Gastroesophageal sphincter (tissue), 3 donors: ENCODE data around the gene GAP43.

Source experiments
- CTCF ChIP-seq, 4 experiments: fragments of 200-600 bp in 2 of 4; fragments of 450-650 bp in 2 of 4; sonication (generic) in 1 of 4; IDR thresholded peaks; one replicate each; pipeline ENCODE4 v1.5.1; 2017 to 2019; ENCODE audit warnings: antibody characterized with exemption in 4 of 4, mild to moderate bottlenecking in 2 of 4, moderate library complexity in 2 of 4
- EP300 ChIP-seq: sonication (generic); formaldehyde crosslinking; IDR thresholded peaks from one replicate; pipeline ENCODE4 v1.6.1; 2017; ENCODE audit warnings: antibody characterized with exemption, mild to moderate bottlenecking
- POLR2A ChIP-seq, 2 donors: fragments of 450-650 bp; IDR thresholded peaks; one replicate each; pipeline ENCODE4 v1.6.1; 2017; ENCODE audit warnings: antibody characterized with exemption in 2 of 2, mild to moderate bottlenecking in 2 of 2, moderate library complexity in 1 of 2

GRCh38 chr3:115676336-115676735 lies 53.0 kb downstream of the GAP43 start:
- TF ChIP-seq POLR2A (IDR thresholded peaks at IDR 0.05) (no peak), CTCF (IDR thresholded peaks at IDR 0.05) (no peak), EP300 (no peak)
